Activated T-cell treated with anti-CD3 and anti-CD28 coated beads, Interleukin-2, amount 50 U/mL, for 72 hours (primary cell): Measurements from ENCODE around the gene RALGPS2. TPM values are rescaled to one million over a fixed set of nuclear protein-coding genes. Genes with fewer than 3 reads are reported as not detected.

Source experiments
- ATAC-seq, 2 donors: fragments of 150-1000 bp; cut with Tn5 transposase; replicated peaks in 1 of 2; 2 replicates each; pipeline ENCODE4 v1.10.0; 2021; ENCODE audit warnings: moderate library complexity in 2 of 2, mild to moderate bottlenecking in 1 of 2
- DNase-seq, 2 donors: peaks; one replicate each; pipeline ENCODE4 v3.0.0; 2021 to 2022; ENCODE audit warnings: mixed read lengths in 1 of 2
- H3K27ac Mint-ChIP-seq: one replicate; pipeline ENCODE4 v1.8.0; 2022; ENCODE audit warnings: mild to moderate bottlenecking, moderate library complexity, mixed read lengths
- H3K27me3 Mint-ChIP-seq: one replicate; pipeline ENCODE4 v1.8.0; 2022; ENCODE audit warnings: low read depth, mixed read lengths
- H3K36me3 Mint-ChIP-seq, 2 donors: one replicate each; pipeline ENCODE4 v1.8.0; 2022; ENCODE audit warnings: mixed read lengths in 2 of 2, mild to moderate bottlenecking in 1 of 2; ENCODE audit not compliant: insufficient read depth in 2 of 2
- H3K4me1 Mint-ChIP-seq: one replicate; pipeline ENCODE4 v1.8.0; 2022; ENCODE audit warnings: low read depth, mixed read lengths
- H3K4me3 Mint-ChIP-seq, 2 donors: one replicate each; pipeline ENCODE4 v1.8.0; 2022; ENCODE audit warnings: mild to moderate bottlenecking in 2 of 2, mixed read lengths in 2 of 2, moderate library complexity in 2 of 2
- H3K9me3 Mint-ChIP-seq, 2 donors: one replicate each; pipeline ENCODE4 v1.8.0; 2022; ENCODE audit warnings: mixed read lengths in 2 of 2
- total RNA-seq, 2 donors: library from RNA; stranded (reverse); gene quantifications; one replicate each; pipeline ENCODE4 v1.2.3, GENCODE V29; 2022

RALGPS2 gene
- total RNA-seq, 2 donors from 2014 or later = 7.8 to 16.5 TPM

DNA sequence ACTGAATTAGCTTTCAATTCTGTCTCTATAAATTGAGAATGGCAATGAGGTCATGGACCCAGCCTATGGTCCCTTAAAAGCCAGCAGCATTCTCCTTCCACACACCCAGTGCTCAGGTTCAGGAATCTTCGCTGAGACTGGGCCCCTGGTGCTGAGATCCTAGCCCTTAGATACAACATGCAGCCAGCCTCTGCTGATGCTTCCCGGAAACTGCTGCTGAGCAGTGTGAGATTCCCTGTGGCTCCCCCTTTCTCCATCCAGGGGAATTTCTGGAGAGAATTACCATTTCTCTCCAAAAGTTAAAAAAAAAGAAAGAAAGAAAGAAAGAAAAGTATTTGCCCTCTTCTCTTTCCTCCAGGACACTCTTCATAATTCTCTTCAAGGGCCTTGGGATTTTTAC lies 31.7 kb upstream of the RALGPS2 start:
- H3K9me3 Mint-ChIP-seq = no peaks in the 10 kb centered on the region
- no peak overlapping the region for H3K4me3 Mint-ChIP-seq
- H3K36me3 Mint-ChIP-seq = no peaks in the 10 kb centered on the region
- DNase-seq (no peak), ATAC-seq (no peak)
- no peak overlapping the region for H3K27ac Mint-ChIP-seq
- no peaks in the 10 kb centered on the region for H3K27me3 Mint-ChIP-seq
- no peaks in the 10 kb centered on the region for H3K4me1 Mint-ChIP-seq

DNA sequence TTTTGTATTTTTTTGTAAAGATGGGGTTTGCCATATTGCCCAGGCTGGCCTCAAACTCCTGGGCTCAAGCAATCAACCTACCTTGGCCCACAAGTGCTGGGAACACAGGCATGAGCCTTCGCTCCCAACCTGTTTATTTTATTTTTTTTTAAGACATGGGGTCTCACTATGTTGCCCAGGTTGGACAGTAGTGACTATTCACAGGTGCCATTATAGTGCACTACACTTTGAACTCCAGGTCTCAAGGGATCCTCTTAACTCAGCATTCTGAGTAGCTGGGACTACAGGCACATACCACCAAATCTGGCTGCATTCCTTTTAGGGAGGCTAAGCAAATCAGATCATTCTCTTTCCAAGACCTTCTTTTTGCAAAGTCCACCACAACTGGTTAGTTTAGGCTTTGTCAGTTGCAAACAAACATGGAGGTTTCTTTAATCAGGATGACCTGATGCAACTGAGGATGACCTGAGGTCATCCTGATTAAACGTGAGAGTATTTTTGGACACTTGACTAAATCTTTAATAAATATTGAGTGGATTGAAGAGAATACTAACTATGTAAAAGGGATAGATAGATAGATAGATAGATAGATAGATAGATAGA lies 30.0 kb upstream of the RALGPS2 start:
- no peaks in the 10 kb centered on the region for H3K9me3 Mint-ChIP-seq
- H3K4me3 Mint-ChIP-seq = no peak overlapping the region
- no peak overlapping the region for H3K27ac Mint-ChIP-seq

GRCh38 chr1:178702146-178702545 lies 22.9 kb upstream of the RALGPS2 start:
- Mint-ChIP-seq H3K36me3 (no peaks in the 10 kb centered on the region), H3K27ac (no peak overlapping the region), H3K4me3 (no peak overlapping the region), H3K4me1 (no peaks in the 10 kb centered on the region), H3K27me3 (peaks cover 18% of the 10 kb centered on the region), H3K9me3 (no peaks in the 10 kb centered on the region)
- ATAC-seq (no peak), DNase-seq (no peak)

More for the DNA sequence above, 30.0 kb upstream of the RALGPS2 start:
- DNase-seq (no peak), ATAC-seq (no peak)
- Mint-ChIP-seq H3K4me1 (no peaks in the 10 kb centered on the region), H3K27me3 (no peaks in the 10 kb centered on the region), H3K36me3 (no peaks in the 10 kb centered on the region)

DNA sequence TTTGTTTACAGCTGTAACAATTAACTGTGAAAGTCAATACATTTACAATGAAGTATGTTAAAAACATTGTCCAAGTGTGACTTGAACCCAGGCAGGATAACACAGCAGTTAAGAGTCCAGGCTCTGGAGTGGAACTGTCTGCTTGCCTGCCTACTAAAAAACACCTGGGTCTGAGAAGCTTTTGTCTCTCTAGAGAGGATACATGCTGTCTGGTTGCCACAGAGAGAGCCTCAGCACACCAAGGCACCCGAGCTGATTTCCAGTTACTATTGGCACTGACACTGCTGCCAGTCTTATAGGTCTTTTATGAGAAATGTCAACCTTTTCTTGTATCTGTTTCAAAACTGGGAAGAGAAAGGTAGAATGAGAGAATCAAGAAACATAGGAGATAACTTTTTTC lies 20.2 kb upstream of the RALGPS2 start:
- Mint-ChIP-seq H3K4me3 (no peak overlapping the region), H3K9me3 (no peaks in the 10 kb centered on the region), H3K36me3 (no peaks in the 10 kb centered on the region), H3K4me1 (no peaks in the 10 kb centered on the region), H3K27me3 (peaks cover 29% of the 10 kb centered on the region), H3K27ac (no peak overlapping the region)
- no peak for ATAC-seq
- DNase-seq = no peak

DNA sequence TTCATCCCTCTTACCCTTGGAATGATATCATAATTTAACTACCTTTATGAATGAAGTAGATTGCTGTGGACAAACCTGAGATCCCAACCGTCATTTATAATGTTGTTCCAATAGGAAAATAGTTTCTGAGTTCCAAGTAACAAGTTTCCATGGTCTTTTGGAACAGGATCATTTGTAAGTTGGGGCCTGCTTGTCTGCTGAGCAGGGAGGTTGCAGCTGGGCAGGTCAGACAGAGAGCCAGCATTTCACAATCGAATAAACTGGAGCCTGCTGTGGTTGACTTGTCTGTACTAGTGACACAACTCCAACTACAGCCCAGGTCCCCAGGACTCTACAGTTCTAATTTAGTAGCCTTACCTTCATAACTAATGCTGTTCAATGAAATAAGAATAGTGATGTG lies 18.6 kb upstream of the RALGPS2 start:
- Mint-ChIP-seq H3K4me1 (no peaks in the 10 kb centered on the region), H3K27ac (no peak overlapping the region), H3K4me3 (no peak overlapping the region), H3K9me3 (no peaks in the 10 kb centered on the region), H3K36me3 (no peaks in the 10 kb centered on the region), H3K27me3 (peaks cover 37% of the 10 kb centered on the region)
- DNase-seq (no peak), ATAC-seq (no peak)

DNA sequence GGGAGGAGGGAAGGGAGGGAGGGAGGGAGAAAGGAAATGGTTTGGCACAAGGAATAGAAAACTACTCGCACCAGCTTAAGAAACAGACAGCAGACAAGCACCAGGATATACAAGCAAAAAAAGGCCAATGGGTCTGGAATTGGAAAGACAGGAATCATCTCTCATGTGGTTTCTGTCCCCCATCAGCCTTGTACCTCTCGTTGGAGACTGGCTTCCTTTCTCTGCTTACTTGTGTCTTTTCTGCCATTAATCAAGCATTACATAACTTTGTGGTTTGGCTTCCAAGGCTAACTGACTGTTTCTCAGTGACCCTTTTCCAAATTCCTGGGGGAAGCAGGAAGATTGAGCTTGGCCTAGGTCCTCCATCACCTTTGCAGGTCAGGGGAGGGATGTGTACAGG lies 11.8 kb upstream of the RALGPS2 start:
- Mint-ChIP-seq H3K36me3 (no peaks in the 10 kb centered on the region), H3K4me3 (no peak overlapping the region), H3K9me3 (no peaks in the 10 kb centered on the region), H3K4me1 (no peaks in the 10 kb centered on the region), H3K27ac (no peak overlapping the region), H3K27me3 (peaks cover 31% of the 10 kb centered on the region)
- DNase-seq (no peak), ATAC-seq (no peak)

DNA sequence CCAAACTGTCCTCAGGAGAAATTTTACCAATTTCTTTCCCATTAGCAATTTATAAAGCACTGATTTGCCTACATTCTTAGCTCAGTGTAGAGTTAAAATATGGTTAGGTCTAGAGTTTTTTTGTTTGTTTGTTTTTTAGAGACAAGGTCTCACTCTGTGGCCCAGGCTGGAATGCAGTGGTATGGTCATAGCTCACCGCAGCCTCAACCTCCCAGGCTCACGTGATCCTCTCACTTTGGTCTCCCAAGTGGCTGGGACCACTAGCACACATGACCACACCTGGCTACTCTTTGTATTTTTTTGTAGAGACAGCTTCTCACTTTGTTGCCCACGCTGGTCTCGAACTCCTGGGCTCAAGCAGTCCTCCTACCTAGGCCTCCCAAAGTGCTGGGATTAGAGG lies 10.6 kb upstream of the RALGPS2 start:
- Mint-ChIP-seq H3K27me3 (peaks cover 22% of the 10 kb centered on the region), H3K9me3 (no peaks in the 10 kb centered on the region)

DNA sequence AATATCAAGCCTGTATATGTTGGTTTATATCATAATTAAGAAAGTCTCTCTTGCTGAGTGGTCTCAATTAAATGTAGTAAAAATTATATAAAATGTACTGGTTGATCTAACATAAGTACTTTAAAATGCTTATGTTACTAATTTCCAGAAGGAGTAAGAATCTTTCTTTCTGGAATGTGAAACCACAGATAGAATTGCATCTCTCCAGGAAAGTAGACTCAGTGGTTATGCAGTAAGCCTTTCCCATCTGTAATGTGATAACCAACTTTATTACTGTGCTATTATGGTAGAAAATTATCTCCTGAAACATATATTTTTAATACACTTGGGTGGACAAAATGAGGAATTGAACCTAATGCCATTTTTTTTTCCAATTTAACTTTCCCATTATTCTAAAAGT lies 8.9 kb upstream of the RALGPS2 start:
- no peak overlapping the region for H3K4me3 Mint-ChIP-seq
- H3K9me3 Mint-ChIP-seq = no peaks in the 10 kb centered on the region
- H3K27me3 Mint-ChIP-seq = peaks cover 13% of the 10 kb centered on the region
- no peak overlapping the region for H3K27ac Mint-ChIP-seq
- no peak for DNase-seq
- H3K36me3 Mint-ChIP-seq = no peaks in the 10 kb centered on the region
- H3K4me1 Mint-ChIP-seq = no peaks in the 10 kb centered on the region
- ATAC-seq = no peak

More for the DNA sequence above, 10.6 kb upstream of the RALGPS2 start:
- H3K27ac Mint-ChIP-seq = no peak overlapping the region
- DNase-seq (no peak), ATAC-seq (no peak)
- no peaks in the 10 kb centered on the region for H3K4me1 Mint-ChIP-seq
- no peak overlapping the region for H3K4me3 Mint-ChIP-seq
- no peaks in the 10 kb centered on the region for H3K36me3 Mint-ChIP-seq

DNA sequence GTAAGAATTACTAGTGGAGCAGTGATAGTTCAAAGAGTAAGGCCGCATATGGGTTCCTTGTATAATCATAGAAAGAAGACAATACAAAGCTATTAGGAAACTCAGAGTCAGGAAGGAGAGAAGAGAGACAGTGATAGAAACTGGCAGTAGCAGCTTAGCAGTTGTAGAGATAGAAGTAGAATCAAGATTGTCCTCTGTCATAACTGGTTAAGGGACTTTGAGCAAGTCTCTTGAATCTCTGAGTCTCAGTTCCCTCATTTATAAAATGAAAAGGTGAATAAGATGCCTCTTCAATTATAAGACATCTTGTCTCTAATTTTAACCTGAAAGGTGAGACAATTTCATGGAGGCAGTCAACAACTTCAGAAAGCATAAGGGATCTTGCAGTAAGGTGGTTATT lies 6.5 kb upstream of the RALGPS2 start:
- no peaks in the 10 kb centered on the region for H3K4me1 Mint-ChIP-seq
- H3K4me3 Mint-ChIP-seq = no peak overlapping the region
- no peak overlapping the region for H3K27ac Mint-ChIP-seq
- H3K36me3 Mint-ChIP-seq = no peaks in the 10 kb centered on the region
- H3K27me3 Mint-ChIP-seq = no peaks in the 10 kb centered on the region
- DNase-seq = no peak
- H3K9me3 Mint-ChIP-seq = no peaks in the 10 kb centered on the region
- ATAC-seq = no peak

DNA sequence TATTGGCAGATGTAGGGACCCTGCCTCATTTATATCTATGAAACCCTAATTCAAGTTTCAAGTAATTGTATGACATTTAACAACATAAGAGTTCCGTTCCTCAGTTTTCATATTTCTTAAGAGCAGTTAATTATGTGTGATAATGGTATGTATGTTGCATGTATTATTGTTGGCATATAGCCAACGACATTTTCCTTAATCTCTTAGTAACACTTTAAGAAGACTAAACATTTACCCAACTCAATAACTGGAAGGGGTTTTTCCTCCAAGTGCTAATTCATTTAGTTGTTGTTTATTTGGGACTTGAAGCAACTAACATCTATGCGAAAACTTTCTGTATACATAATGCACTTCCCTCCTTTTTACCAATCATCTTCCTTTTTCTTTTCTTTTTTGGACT lies 1.5 kb upstream of the RALGPS2 start:
- Mint-ChIP-seq H3K4me3 (no peak overlapping the region), H3K4me1 (peaks cover 18% of the 10 kb centered on the region), H3K27ac (no peak overlapping the region), H3K36me3 (peaks cover 0 to 1% of the 10 kb centered on the region in 2 donors), H3K27me3 (no peaks in the 10 kb centered on the region), H3K9me3 (no peaks in the 10 kb centered on the region)
- no peak for ATAC-seq
- no peak for DNase-seq

GRCh38 chr1:178724376-178724727 lies 692 bp upstream of the RALGPS2 start:
- Mint-ChIP-seq H3K4me1 (peaks cover 18% of the 10 kb centered on the region), H3K36me3 (peaks cover 0 to 1% of the 10 kb centered on the region in 2 donors), H3K4me3 (peak overlapping the region; percentile 84 to 88), H3K27me3 (no peaks in the 10 kb centered on the region), H3K27ac (no peak overlapping the region), H3K9me3 (no peaks in the 10 kb centered on the region)
- DNase-seq (no peak), ATAC-seq (no peak)

- peaks cover 18% of the 10 kb centered on the region for H3K4me1 Mint-ChIP-seq
- DNase-seq = peak; percentile 32 to 46
- H3K27me3 Mint-ChIP-seq = no peaks in the 10 kb centered on the region
- H3K4me3 Mint-ChIP-seq = peak overlapping the region; percentile 76 to 81
- H3K9me3 Mint-ChIP-seq = no peaks in the 10 kb centered on the region
- H3K36me3 Mint-ChIP-seq = peaks cover 0 to 1% of the 10 kb centered on the region in 2 donors
- H3K27ac Mint-ChIP-seq = no peak overlapping the region
- peak; percentile 58 to 64 for ATAC-seq
These were observed 532 bp downstream of the RALGPS2 start for GRCh38 chr1:178725466-178726086.

GRCh38 chr1:178726087-178726517 lies 1.1 kb downstream of the RALGPS2 start:
- ATAC-seq (peak; percentile 47 to 62), DNase-seq (peak; percentile 43 to 51)
- Mint-ChIP-seq H3K36me3 (peaks cover 0 to 1% of the 10 kb centered on the region in 2 donors), H3K4me3 (peak overlapping the region; percentile 76 to 81), H3K4me1 (peaks cover 18% of the 10 kb centered on the region), H3K27ac (peak overlapping the region; percentile 29), H3K9me3 (no peaks in the 10 kb centered on the region), H3K27me3 (no peaks in the 10 kb centered on the region)

- H3K27ac Mint-ChIP-seq = peak overlapping the region; percentile 29
- ATAC-seq (no peak), DNase-seq (no peak)
- H3K4me3 Mint-ChIP-seq = peak overlapping the region; percentile 76 to 81
- H3K4me1 Mint-ChIP-seq = peaks cover 18% of the 10 kb centered on the region
- H3K27me3 Mint-ChIP-seq = no peaks in the 10 kb centered on the region
- H3K36me3 Mint-ChIP-seq = peaks cover 0 to 2% of the 10 kb centered on the region in 2 donors
- no peaks in the 10 kb centered on the region for H3K9me3 Mint-ChIP-seq
These were observed 1.5 kb downstream of the RALGPS2 start for GRCh38 chr1:178726545-178726944.
